Adrenal gland (tissue), 5 donors: Measurements from ENCODE around the gene SPAG17.

Experiments
- POLR2A ChIP-seq, 2 donors: fragments of 450-650 bp; IDR thresholded peaks; one replicate each; pipeline ENCODE4 v1.6.1; 2017; ENCODE audit warnings: antibody characterized with exemption in 2 of 2, mild to moderate bottlenecking in 2 of 2, moderate library complexity in 1 of 2
- TF ChIP-seq, protein P1 (sequence below), 6 experiments: fragments of 450-650 bp in 4 of 6; fragments of 200-600 bp in 2 of 6; sonication (generic) in 1 of 6; IDR thresholded peaks; 1 replicate in 5 of 6; 2 replicates in 1 of 6; pipeline versions ENCODE4 v1.5.1 to v1.8.0; 2016 to 2021; ENCODE audit warnings: antibody characterized with exemption in 6 of 6, mild to moderate bottlenecking in 2 of 6, moderate library complexity in 1 of 6
- donor health status: DM: no; HTN: no; CAD: no.

DNA sequence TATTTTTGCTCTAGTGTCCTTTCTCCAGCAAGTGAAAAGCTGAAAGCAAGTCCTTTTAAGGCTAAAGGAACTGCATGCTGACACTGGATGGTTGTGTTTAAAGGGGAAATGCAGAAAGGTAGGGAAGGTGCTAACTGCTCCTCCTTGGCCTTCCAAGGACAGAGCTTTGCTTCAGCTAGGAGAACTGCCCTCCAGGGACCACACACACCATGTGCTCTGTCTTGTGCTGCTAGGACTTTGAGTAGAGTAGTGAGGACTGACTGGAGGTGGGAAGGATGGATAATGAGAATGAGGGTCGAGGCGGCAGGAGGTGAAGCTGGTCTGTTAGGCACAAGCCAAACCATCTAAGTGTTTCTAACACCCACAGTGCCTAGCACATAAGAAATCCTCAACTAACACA is 177.6 kb downstream of the SPAG17 start:
- TF ChIP-seq, protein P1, sequence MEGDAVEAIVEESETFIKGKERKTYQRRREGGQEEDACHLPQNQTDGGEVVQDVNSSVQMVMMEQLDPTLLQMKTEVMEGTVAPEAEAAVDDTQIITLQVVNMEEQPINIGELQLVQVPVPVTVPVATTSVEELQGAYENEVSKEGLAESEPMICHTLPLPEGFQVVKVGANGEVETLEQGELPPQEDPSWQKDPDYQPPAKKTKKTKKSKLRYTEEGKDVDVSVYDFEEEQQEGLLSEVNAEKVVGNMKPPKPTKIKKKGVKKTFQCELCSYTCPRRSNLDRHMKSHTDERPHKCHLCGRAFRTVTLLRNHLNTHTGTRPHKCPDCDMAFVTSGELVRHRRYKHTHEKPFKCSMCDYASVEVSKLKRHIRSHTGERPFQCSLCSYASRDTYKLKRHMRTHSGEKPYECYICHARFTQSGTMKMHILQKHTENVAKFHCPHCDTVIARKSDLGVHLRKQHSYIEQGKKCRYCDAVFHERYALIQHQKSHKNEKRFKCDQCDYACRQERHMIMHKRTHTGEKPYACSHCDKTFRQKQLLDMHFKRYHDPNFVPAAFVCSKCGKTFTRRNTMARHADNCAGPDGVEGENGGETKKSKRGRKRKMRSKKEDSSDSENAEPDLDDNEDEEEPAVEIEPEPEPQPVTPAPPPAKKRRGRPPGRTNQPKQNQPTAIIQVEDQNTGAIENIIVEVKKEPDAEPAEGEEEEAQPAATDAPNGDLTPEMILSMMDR (IDR thresholded peaks at IDR 0.05) = no peak
- no peak for TF ChIP-seq POLR2A (IDR thresholded peaks at IDR 0.05)
